HUES48 (cell line): Measurements from ENCODE around the gene ZBTB7C.

Source experiments
- H3K27ac ChIP-seq: one replicate; pipeline ENCODE4 v1.7.0; 2013; ENCODE audit warnings: low read depth, low read length, inconsistent platforms
- H3K27me3 ChIP-seq: 2 replicates; pipeline ENCODE4 v1.6.1; 2013; ENCODE audit warnings: mild to moderate bottlenecking, low read length; ENCODE audit not compliant: control insufficient read depth, insufficient read depth
- H3K36me3 ChIP-seq: 2 replicates; pipeline ENCODE4 v1.6.1; 2013; ENCODE audit warnings: low read length; ENCODE audit not compliant: control insufficient read depth, insufficient read depth
- H3K4me1 ChIP-seq: 2 replicates; pipeline ENCODE4 v1.6.1; 2013; ENCODE audit warnings: mild to moderate bottlenecking, low read length; ENCODE audit not compliant: control insufficient read depth, insufficient read depth
- H3K4me3 ChIP-seq: 2 replicates; pipeline ENCODE4 v1.5.1; 2013; ENCODE audit warnings: mild to moderate bottlenecking, low read depth, low read length
- H3K9ac ChIP-seq: 2 replicates; pipeline ENCODE4 v1.6.1; 2013; ENCODE audit warnings: mild to moderate bottlenecking, low read depth, low read length, moderate library complexity
- H3K9me3 ChIP-seq: 2 replicates; pipeline ENCODE4 v1.6.1; 2013; ENCODE audit warnings: low read length; ENCODE audit not compliant: control insufficient read depth, insufficient read depth

The ZBTB7C gene

DNA sequence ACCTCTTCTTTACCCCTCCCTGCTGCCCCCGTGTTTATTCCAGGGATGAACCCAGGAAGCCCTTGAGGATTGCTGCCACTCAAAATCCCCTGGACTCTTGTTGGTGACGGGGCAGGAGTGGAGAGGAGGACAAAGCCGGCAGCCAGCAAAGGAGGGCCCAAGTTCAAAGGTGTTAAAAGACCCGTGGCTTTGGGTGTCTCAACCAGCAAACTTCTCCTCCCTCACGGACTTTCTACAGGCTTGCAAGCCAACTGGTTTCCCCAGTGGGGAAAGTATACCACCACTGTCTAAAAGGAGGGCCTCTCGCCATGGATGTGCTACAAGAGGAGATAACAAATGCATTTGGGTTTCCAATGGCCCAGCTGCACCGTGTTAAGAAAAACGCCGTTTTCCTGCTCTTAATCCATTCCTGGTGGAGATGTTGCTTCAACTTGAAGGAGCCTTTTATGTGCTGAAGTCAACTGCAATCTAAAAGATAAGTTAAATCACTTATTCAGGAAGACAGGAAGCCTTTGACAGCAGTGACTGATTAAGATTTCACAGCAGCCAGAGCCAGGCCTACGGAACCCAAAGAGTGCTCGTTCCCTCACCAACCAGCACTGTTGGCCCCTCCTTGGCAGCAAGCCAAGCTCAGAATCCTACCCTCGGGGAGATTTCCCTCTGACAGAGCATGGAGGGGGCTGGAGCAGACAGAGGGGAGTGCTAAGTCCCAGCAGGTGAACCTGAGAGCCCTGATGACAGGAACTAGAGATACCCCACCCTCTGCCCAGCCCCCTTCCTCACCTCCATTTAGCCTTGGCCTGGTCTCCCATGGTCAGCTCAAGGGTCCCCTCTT, 57.8 kb downstream of the ZBTB7C start:
- H3K27ac ChIP-seq, result no peak overlapping the region
- no peak overlapping the region for H3K9ac ChIP-seq
- H3K4me1 ChIP-seq, result no peaks in the 10 kb centered on the region
- H3K9me3 ChIP-seq, result no peaks in the 10 kb centered on the region
- no peaks in the 10 kb centered on the region for H3K36me3 ChIP-seq
- no peaks in the 10 kb centered on the region; the same call in 1 of the 2 replicates for H3K27me3 ChIP-seq
- no peak overlapping the region for H3K4me3 ChIP-seq

DNA sequence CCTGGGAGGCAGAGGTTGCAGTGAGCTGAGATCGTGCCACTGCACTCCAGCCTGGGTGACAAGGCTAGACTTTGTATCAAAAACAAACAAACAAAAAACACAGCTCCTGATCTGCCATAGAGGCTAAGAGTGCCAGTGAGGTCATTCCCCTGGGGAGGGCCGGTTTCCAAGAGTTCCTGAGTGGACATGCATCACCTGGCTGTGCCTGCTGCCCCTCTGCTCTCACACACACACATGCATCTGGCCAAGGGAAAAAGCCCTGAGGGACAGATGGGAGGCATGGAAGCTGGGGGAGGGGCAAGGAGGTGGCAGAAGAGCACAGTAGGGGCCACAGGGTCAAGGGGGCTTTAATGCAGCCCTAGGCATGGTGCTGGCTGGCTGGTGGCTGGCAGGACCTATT, 60.4 kb downstream of the ZBTB7C start:
- Histone ChIP-seq H3K36me3 (no peaks in the 10 kb centered on the region), H3K9me3 (no peaks in the 10 kb centered on the region), H3K4me3 (no peak overlapping the region), H3K27ac (no peak overlapping the region), H3K9ac (no peak overlapping the region), H3K27me3 (no peaks in the 10 kb centered on the region; the same call in 1 of the 2 replicates), H3K4me1 (no peaks in the 10 kb centered on the region)

DNA sequence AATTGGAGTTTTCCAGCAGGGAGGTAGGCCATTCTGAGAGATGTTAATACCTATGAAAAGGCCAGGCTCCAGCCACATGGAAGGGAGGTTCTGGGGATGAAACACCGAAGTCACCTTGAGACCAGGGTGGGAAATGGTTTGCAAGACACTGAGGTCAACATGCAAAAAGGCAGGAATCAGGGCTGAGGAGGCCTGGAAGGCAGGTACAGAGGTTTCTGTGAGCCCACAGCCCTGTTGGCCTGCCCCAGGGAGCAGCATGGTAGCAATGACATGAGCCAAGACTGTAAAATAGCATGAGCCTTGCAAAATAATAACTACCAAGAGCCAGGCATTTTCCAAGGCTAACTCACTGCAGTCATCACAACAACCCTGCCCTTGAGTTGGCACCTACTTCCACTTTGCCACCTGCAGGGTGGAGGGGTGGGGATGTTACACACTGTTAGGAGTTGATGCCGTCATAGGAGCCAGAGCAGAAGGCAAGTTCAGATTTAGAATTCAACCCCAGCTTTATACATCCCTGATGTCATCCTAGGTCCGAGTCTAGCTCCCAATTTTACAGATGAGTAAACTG, 61.3 kb downstream of the ZBTB7C start:
- Histone ChIP-seq H3K4me3 (no peak overlapping the region), H3K9me3 (no peaks in the 10 kb centered on the region), H3K36me3 (no peaks in the 10 kb centered on the region), H3K4me1 (no peaks in the 10 kb centered on the region), H3K27ac (no peak overlapping the region), H3K27me3 (no peaks in the 10 kb centered on the region; the same call in 1 of the 2 replicates), H3K9ac (no peak overlapping the region)

DNA sequence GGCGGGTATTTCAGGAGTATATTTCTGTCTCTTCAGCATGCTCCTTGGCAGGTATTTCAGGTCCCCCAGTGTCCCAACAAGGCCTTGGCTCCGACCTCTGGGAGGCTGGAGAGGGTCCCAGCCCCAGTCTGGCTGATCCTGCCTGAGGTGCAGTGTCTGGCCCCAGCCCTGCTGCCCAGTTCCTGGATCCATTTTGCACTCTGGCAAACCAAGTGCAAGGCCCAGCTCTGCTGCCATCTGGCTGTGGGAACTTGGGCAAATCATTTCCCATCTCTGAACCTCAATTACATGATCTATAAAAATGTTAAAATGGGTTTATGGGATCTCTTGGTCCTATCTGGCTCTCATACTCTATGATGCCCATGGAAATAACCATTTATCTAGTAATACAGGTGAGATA, 63.6 kb downstream of the ZBTB7C start:
- Histone ChIP-seq H3K36me3 (no peaks in the 10 kb centered on the region), H3K27ac (no peak overlapping the region), H3K27me3 (no peaks in the 10 kb centered on the region; the same call in 1 of the 2 replicates), H3K9me3 (no peaks in the 10 kb centered on the region), H3K4me3 (no peak overlapping the region), H3K9ac (no peak overlapping the region), H3K4me1 (no peaks in the 10 kb centered on the region)

DNA sequence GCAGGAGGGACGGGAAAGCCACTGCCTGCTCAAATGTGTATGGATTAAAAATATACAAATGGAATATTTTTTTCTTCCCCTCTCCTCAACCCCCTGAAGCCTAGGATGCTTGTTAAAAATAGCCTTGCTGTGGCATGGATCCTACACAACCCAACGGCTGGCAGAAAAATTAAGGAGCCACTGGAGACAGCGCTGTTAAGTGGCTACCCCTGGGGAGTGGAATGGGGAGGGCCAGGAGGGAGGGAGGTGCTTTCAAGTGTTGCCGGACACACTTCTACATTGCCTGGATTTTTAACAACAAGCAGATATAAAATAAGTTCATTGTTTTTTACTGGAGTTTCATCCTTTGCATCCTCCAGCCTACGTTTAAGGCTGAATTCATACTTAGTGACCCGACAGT, 66.6 kb downstream of the ZBTB7C start:
- H3K36me3 ChIP-seq, result no peaks in the 10 kb centered on the region
- no peaks in the 10 kb centered on the region for H3K9me3 ChIP-seq
- no peaks in the 10 kb centered on the region for H3K4me1 ChIP-seq
- no peak overlapping the region for H3K27ac ChIP-seq
- H3K9ac ChIP-seq, result no peak overlapping the region
- no peaks in the 10 kb centered on the region; the same call in 1 of the 2 replicates for H3K27me3 ChIP-seq
- no peak overlapping the region for H3K4me3 ChIP-seq

DNA sequence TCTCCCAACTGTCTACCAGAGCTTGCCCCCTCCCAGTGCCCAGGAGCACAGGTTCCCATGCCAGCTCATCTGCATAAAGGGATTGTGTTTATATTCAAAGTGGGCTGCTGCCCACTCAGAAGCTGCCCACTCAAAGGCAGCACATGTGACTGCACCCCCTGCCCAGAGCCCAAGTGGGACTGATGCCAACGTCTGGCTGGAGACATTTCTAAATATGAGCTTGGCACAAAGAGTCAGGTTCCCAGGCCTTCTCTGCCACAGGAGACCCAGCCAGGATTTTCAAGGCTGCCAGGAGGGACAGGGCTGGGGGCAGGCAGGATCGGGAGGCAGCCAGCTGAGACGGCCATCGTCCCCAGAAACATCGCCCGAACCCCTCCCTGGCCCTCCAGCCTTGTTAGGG, 67.1 kb downstream of the ZBTB7C start:
- H3K27me3 ChIP-seq, result no peaks in the 10 kb centered on the region

DNA sequence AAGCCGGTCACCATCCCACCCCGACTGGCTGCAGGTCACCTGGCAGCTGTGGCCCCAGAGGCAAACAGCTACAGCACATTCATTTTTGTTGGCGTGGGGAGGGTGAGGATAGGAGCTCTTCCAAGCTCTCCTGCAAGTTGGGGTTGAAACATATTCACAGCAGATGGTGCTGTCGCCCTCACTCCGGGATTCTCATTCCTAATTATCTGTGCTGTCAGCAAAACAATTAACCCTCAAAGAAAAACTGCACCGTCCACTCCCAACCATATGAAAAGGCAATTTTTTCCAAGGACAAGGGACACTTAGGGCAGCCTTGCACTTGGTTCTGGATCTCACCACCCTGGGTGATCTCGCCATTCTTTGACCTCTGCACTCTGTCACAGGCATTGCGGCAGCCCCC, 68.6 kb downstream of the ZBTB7C start:
- Histone ChIP-seq H3K4me3 (no peak overlapping the region), H3K4me1 (no peaks in the 10 kb centered on the region), H3K27me3 (no peaks in the 10 kb centered on the region), H3K9ac (no peak overlapping the region), H3K36me3 (no peaks in the 10 kb centered on the region), H3K9me3 (no peaks in the 10 kb centered on the region), H3K27ac (no peak overlapping the region)

More for the DNA sequence above, 67.1 kb downstream of the ZBTB7C start:
- Histone ChIP-seq H3K9me3 (no peaks in the 10 kb centered on the region), H3K27ac (no peak overlapping the region), H3K4me1 (no peaks in the 10 kb centered on the region), H3K36me3 (no peaks in the 10 kb centered on the region), H3K9ac (no peak overlapping the region), H3K4me3 (no peak overlapping the region)

DNA sequence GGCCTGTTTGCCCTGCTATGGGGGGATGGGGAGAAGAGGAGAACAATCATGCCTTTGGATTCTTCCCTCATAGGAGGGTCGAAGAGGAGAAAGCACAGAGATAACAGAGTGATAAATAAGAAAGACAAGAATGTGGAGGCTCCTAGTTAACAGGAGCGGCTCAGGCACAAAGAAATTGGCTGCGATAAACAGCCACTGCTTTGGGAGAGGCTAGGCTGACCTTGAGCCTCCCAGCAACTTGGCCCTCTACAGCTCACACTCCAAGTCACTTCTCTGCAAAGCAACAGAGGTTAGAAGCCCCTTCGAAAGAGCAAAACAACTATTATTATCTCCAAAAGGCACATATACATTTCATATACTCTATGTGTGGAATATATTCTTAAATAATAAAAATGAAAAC, 69.5 kb downstream of the ZBTB7C start:
- H3K4me3 ChIP-seq, result no peak overlapping the region
- H3K27me3 ChIP-seq, result no peaks in the 10 kb centered on the region
- no peaks in the 10 kb centered on the region for H3K36me3 ChIP-seq
- H3K9me3 ChIP-seq, result no peaks in the 10 kb centered on the region
- H3K27ac ChIP-seq, result no peak overlapping the region
- H3K9ac ChIP-seq, result no peak overlapping the region
- H3K4me1 ChIP-seq, result no peaks in the 10 kb centered on the region

DNA sequence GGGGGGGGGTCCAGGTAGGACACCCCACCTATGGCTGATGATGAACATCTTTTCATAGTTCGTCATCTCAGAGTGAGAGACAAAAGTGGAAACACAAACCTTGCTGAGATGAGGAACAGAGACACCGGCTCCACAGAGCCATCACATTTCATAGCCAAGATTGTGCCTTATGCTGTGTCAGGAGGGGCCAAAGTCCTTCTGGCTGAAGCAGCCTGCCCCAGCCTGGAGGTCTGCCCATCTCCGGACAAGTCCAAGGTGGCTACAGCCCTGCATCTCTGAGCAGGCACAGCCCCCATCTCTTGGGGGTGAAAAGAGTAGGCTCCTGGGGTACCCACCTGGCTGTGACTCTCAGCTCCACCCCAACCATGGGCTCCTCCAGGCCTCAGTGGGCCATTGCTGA, 70.3 kb downstream of the ZBTB7C start:
- H3K36me3 ChIP-seq, result no peaks in the 10 kb centered on the region
- H3K27me3 ChIP-seq, result no peaks in the 10 kb centered on the region
- no peak overlapping the region for H3K27ac ChIP-seq
- H3K4me3 ChIP-seq, result no peak overlapping the region
- H3K9me3 ChIP-seq, result no peaks in the 10 kb centered on the region
- H3K9ac ChIP-seq, result no peak overlapping the region
- no peaks in the 10 kb centered on the region for H3K4me1 ChIP-seq

DNA sequence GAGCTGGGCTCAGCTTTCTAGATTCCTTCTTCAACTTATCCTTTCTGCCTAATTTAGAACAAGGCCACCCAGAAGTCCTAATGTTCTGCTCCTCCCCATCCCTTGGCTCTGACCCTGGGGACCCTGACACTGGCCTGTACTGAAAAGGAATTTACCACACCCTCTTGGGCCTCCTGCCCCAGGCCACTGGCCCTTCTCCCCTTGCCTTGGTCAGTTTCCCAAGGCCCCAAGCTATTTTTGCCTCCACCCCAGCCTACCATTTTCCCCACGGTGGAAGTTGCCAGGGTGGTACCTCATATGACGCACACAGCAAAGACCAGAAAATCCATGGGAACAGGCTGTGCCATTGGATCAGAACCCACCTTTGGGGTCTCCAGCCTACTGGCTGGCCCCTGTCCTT, 72.1 kb downstream of the ZBTB7C start:
- Histone ChIP-seq H3K4me1 (no peaks in the 10 kb centered on the region), H3K27me3 (no peaks in the 10 kb centered on the region), H3K9me3 (no peaks in the 10 kb centered on the region), H3K36me3 (no peaks in the 10 kb centered on the region), H3K4me3 (no peak overlapping the region), H3K27ac (no peak overlapping the region), H3K9ac (no peak overlapping the region)

DNA sequence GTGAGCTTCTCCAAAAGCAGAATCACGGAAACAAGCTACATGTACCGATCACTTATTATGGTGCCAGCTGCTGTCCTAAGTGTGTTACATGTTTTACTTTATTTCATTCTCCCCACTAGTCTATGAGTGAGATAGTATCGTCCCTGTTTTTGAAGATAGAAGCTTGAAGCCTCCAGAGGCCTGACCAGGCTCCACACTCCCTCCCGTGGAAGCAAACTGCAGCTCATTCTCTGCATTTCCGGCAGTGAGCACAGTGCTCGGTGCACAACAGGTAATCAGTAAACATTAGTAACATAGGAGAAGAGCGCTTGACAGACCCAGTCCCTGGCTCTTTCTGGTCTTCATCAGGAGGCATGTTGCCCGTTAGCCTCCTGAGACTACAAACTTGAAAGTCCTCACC, 72.9 kb downstream of the ZBTB7C start:
- H3K4me1 ChIP-seq, result no peaks in the 10 kb centered on the region
- H3K9ac ChIP-seq, result no peak overlapping the region
- no peak overlapping the region for H3K4me3 ChIP-seq
- no peak overlapping the region for H3K27ac ChIP-seq
- H3K9me3 ChIP-seq, result no peaks in the 10 kb centered on the region
- no peaks in the 10 kb centered on the region for H3K36me3 ChIP-seq
- no peaks in the 10 kb centered on the region for H3K27me3 ChIP-seq
